Stimulated activated CD4-positive, alpha-beta T cell treated with anti-CD3 and anti-CD28 coated beads, Interleukin-12 subunit alpha, Interleukin-12 subunit beta, amount 100 ng/mL, for 48 hours (primary cell): ENCODE data around the gene TRANK1.

ENCODE experiments used
- DNase-seq, 3 donors: peaks; one replicate each; pipeline ENCODE4 v3.0.0-alpha.2; 2020; ENCODE audit warnings: low read depth in 2 of 3, low spot score in 1 of 3

The TRANK1 gene

GRCh38 chr3:36804295-36805055 is 140.4 kb downstream of the TRANK1 start:
- DNase-seq = no peak

- DNase-seq = no peak
Measured at GRCh38 chr3:36803091-36803791, 141.6 kb downstream of the TRANK1 start.

- DNase-seq = no peak
Measured at GRCh38 chr3:36800533-36801116, 144.2 kb downstream of the TRANK1 start.

GRCh38 chr3:36796881-36797280 is 148.0 kb downstream of the TRANK1 start:
- no peak for DNase-seq

- DNase-seq = no peak
Measured at GRCh38 chr3:36796161-36796560, 148.7 kb downstream of the TRANK1 start.

GRCh38 chr3:36795622-36796021 is 149.2 kb downstream of the TRANK1 start:
- DNase-seq = no peak

GRCh38 chr3:36792342-36792741 is 152.5 kb downstream of the TRANK1 start:
- DNase-seq = no peak

- no peak for DNase-seq
Measured at GRCh38 chr3:36790765-36791164, 154.1 kb downstream of the TRANK1 start.

- DNase-seq = no peak
Measured at GRCh38 chr3:36786921-36787890, 157.6 kb downstream of the TRANK1 start.

GRCh38 chr3:36784138-36784635 is 160.7 kb downstream of the TRANK1 start:
- DNase-seq = no peak

- no peak for DNase-seq
Measured at GRCh38 chr3:36777424-36778218, 167.2 kb downstream of the TRANK1 start.
